CD14-positive monocyte (primary cell): ENCODE results near the gene ACTR5. TPM values are rescaled to one million over a fixed set of nuclear protein-coding genes. Genes with fewer than 3 reads are reported as not detected.
"Not testable (repeated sequence)": the region's sequence is repeated elsewhere in the genome, so short reads cannot be mapped to it uniquely, and the experiment has no call there.

Source experiments
- DNase-seq, 3 donors: peaks; one replicate each; pipeline ENCODE4 v3.0.0-alpha.2; 2011 to 2022
- H2AFZ ChIP-seq: 2 replicates; pipeline ENCODE4 v1.6.0; 2012; ENCODE audit warnings: mild to moderate bottlenecking, low read depth, low read length, inconsistent platforms; ENCODE audit not compliant: insufficient read depth, poor library complexity, severe bottlenecking
- H3K27ac ChIP-seq, 2 donors: 1 replicate in 1 of 2; 2 replicates in 1 of 2; pipeline ENCODE4 v1.5.1; 2012 to 2013; ENCODE audit warnings: low read length in 2 of 2, control low read depth in 1 of 2, inconsistent platforms in 1 of 2, low read depth in 1 of 2, mild to moderate bottlenecking in 1 of 2
- H3K27me3 ChIP-seq, 2 donors: one replicate each; pipeline versions ENCODE4 v1.6.0 to v1.6.1; 2011 to 2013; ENCODE audit warnings: low read length in 2 of 2; ENCODE audit not compliant: control insufficient read depth in 2 of 2, insufficient read depth in 2 of 2
- H3K36me3 ChIP-seq, 2 donors: replicated peaks in 1 of 2; 1 replicate in 1 of 2; 2 replicates in 1 of 2; pipeline versions ENCODE4 v1.5.1 to v1.6.1; 2012 to 2013; ENCODE audit warnings: low read length in 2 of 2, control low read depth in 1 of 2, inconsistent platforms in 1 of 2, mild to moderate bottlenecking in 1 of 2; ENCODE audit not compliant: insufficient read depth in 2 of 2, control insufficient read depth in 1 of 2
- H3K4me1 ChIP-seq, 2 donors: 1 replicate in 1 of 2; 2 replicates in 1 of 2; pipeline versions ENCODE4 v1.5.1 to v1.6.1; 2012 to 2013; ENCODE audit warnings: low read length in 2 of 2, control low read depth in 1 of 2, inconsistent platforms in 1 of 2, mild to moderate bottlenecking in 1 of 2, moderate library complexity in 1 of 2; ENCODE audit not compliant: insufficient read depth in 2 of 2, control insufficient read depth in 1 of 2
- H3K4me2 ChIP-seq: replicated peaks from 2 replicates; pipeline ENCODE3; 2012; ENCODE audit warnings: low read length, moderate library complexity, mild to moderate bottlenecking; ENCODE audit not compliant: poor library complexity, severe bottlenecking; ENCODE audit errors: extremely low read depth
- H3K4me3 ChIP-seq, 3 experiments: fragments of 200-600 bp in 1 of 3; sonication (generic) in 1 of 3; replicated peaks in 1 of 3; 1 replicate in 2 of 3; 2 replicates in 1 of 3; pipeline ENCODE4 v1.5.1; 2011 to 2013; ENCODE audit warnings: low read length in 3 of 3, mild to moderate bottlenecking in 3 of 3, control low read depth in 2 of 3, low read depth in 2 of 3, inconsistent platforms in 1 of 3, moderate library complexity in 1 of 3
- H3K79me2 ChIP-seq: 2 replicates; pipeline ENCODE4 v1.6.0; 2012; ENCODE audit warnings: mild to moderate bottlenecking, control low read depth, inconsistent platforms, low read length, moderate library complexity; ENCODE audit not compliant: insufficient read depth
- H3K9ac ChIP-seq: 2 replicates; pipeline ENCODE4 v1.6.0; 2017; ENCODE audit warnings: low read length, mild to moderate bottlenecking; ENCODE audit not compliant: insufficient read depth, poor library complexity, severe bottlenecking
- H3K9me3 ChIP-seq, 2 donors: replicated peaks in 1 of 2; 1 replicate in 1 of 2; 2 replicates in 1 of 2; pipeline versions ENCODE4 v1.5.1 to v1.6.1; 2012 to 2013; ENCODE audit warnings: low read length in 2 of 2, control low read depth in 1 of 2; ENCODE audit not compliant: control insufficient read depth in 1 of 2, insufficient read depth in 1 of 2
- H4K20me1 ChIP-seq: 2 replicates; pipeline ENCODE4 v1.6.0; 2012; ENCODE audit warnings: mild to moderate bottlenecking, low read length, control low read depth, moderate library complexity; ENCODE audit not compliant: insufficient read depth
- H3K27ac Mint-ChIP-seq, 7 donors: one replicate each; pipeline ENCODE4 v1.8.0; 2020; ENCODE audit warnings: mild to moderate bottlenecking in 7 of 7, mixed read lengths in 7 of 7, moderate library complexity in 6 of 7, inconsistent platforms in 2 of 7
- H3K27me3 Mint-ChIP-seq, 3 donors: one replicate each; pipeline ENCODE4 v1.8.0; 2021 to 2022; ENCODE audit warnings: low read depth in 3 of 3, mild to moderate bottlenecking in 3 of 3, mixed read lengths in 3 of 3, moderate library complexity in 3 of 3, inconsistent platforms in 1 of 3
- H3K36me3 Mint-ChIP-seq, 2 donors: one replicate each; pipeline ENCODE4 v1.8.0; 2020; ENCODE audit warnings: mixed read lengths in 2 of 2, inconsistent platforms in 1 of 2, mild to moderate bottlenecking in 1 of 2
- H3K4me1 Mint-ChIP-seq: one replicate; pipeline ENCODE4 v1.8.0; 2020; ENCODE audit warnings: mild to moderate bottlenecking, mixed read lengths
- H3K4me3 Mint-ChIP-seq, 2 donors: one replicate each; pipeline ENCODE4 v1.8.0; 2020; ENCODE audit warnings: mild to moderate bottlenecking in 2 of 2, mixed read lengths in 2 of 2, moderate library complexity in 1 of 2
- H3K9me3 Mint-ChIP-seq, 7 donors: one replicate each; pipeline ENCODE4 v1.8.0; 2020 to 2022; ENCODE audit warnings: mixed read lengths in 7 of 7, mild to moderate bottlenecking in 6 of 7, moderate library complexity in 6 of 7, inconsistent platforms in 2 of 7
- WGBS: methylation state at CpG from one replicate; pipeline ENCODE4 v1.1.5; 2013; ENCODE audit warnings: missing lambda C conversion rate; ENCODE audit not compliant: insufficient coverage; 5-methylcytosine and 5-hydroxymethylcytosine counted together
- intact Hi-C, 2 donors: fragments of 100-400 bp; cut with micrococcal nuclease; formaldehyde crosslinking; loops; one replicate each; pipeline versions ENCODE4 v1.15.0 to v1.15.1; 2023
- polyA plus RNA-seq, 3 donors: library from polyadenylated mRNA; depleted of rRNA in 1 of 3; unstranded in 2 of 3; stranded (reverse) in 1 of 3; fragments of 300-500 nt in 2 of 3; fragments of >200 nt in 1 of 3; fragmentation: Illumina TruSeq in 2 of 3; gene quantifications; 1 replicate in 2 of 3; 2 replicates in 1 of 3; pipeline ENCODE4 v1.2.3, GENCODE V29; 2012 to 2021
- TF ChIP-seq, protein P1 (sequence below): fragments of 200-600 bp; IDR thresholded peaks from one replicate; pipeline ENCODE4 v1.8.0; 2022; ENCODE audit warnings: antibody characterized with exemption, mild to moderate bottlenecking

ACTR5 gene
- polyA plus RNA-seq, 3 donors: 6.6 to 15.6 (median 7.3) TPM

DNA sequence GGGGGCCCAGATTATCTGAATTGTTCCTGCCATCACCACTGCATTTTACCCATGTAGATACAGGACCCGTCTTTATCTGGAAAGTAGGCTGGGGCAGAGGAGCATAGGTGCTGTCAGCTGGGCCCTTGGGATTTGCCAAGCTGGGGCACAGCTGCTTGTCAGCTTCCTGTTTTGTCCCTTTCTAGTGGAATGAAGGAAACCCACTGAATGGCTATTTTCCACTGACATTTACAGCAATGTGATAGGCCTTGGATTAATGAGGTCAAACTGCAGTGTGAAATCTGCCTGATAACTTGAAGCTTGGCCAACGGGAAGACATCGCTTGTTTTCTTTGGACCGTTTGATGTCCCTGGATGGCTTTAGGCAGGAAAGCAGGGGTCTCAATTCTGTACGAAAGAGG is 63.9 kb downstream of the ACTR5 start:
- H3K9me3 Mint-ChIP-seq: no peaks in the 10 kb centered on the region
- peaks cover 0 to 7% of the 10 kb centered on the region in 2 donors for H3K36me3 Mint-ChIP-seq
- peaks cover 2 to 14% (median 8%) of the 10 kb centered on the region in 3 donors for H3K27me3 Mint-ChIP-seq
- Histone ChIP-seq H3K4me1 (peaks cover 52 to 59% of the 10 kb centered on the region in 2 donors), H3K79me2 (peaks cover 46% of the 10 kb centered on the region), H2AFZ (no peak overlapping the region), H4K20me1 (no peaks in the 10 kb centered on the region), H3K27me3 (peaks cover 0 to 8% of the 10 kb centered on the region in 2 donors), H3K36me3 (no peaks in the 10 kb centered on the region), H3K4me3 (peak overlapping the region in 1 of 3 experiments; percentile 44), H3K9me3 (no peaks in the 10 kb centered on the region), H3K9ac (no peak overlapping the region), H3K4me2 (peak overlapping the region; percentile 49), H3K27ac (peak overlapping the region in 1 of 2 donors; percentile 75)
- TF ChIP-seq, protein P1, sequence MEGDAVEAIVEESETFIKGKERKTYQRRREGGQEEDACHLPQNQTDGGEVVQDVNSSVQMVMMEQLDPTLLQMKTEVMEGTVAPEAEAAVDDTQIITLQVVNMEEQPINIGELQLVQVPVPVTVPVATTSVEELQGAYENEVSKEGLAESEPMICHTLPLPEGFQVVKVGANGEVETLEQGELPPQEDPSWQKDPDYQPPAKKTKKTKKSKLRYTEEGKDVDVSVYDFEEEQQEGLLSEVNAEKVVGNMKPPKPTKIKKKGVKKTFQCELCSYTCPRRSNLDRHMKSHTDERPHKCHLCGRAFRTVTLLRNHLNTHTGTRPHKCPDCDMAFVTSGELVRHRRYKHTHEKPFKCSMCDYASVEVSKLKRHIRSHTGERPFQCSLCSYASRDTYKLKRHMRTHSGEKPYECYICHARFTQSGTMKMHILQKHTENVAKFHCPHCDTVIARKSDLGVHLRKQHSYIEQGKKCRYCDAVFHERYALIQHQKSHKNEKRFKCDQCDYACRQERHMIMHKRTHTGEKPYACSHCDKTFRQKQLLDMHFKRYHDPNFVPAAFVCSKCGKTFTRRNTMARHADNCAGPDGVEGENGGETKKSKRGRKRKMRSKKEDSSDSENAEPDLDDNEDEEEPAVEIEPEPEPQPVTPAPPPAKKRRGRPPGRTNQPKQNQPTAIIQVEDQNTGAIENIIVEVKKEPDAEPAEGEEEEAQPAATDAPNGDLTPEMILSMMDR: no peak
- H3K4me3 Mint-ChIP-seq: no peak overlapping the region
- peaks cover 66% of the 10 kb centered on the region for H3K4me1 Mint-ChIP-seq
- intact Hi-C loops: no loop called here
- DNase-seq: peak in 2 of 3 donors; percentile 14 to 32
- WGBS: 100% methylated on average over 3 of the region's 5 CpGs
- H3K27ac Mint-ChIP-seq: peak overlapping the region in 3 of 7 donors; percentile 79 to 89 (median 87)

DNA sequence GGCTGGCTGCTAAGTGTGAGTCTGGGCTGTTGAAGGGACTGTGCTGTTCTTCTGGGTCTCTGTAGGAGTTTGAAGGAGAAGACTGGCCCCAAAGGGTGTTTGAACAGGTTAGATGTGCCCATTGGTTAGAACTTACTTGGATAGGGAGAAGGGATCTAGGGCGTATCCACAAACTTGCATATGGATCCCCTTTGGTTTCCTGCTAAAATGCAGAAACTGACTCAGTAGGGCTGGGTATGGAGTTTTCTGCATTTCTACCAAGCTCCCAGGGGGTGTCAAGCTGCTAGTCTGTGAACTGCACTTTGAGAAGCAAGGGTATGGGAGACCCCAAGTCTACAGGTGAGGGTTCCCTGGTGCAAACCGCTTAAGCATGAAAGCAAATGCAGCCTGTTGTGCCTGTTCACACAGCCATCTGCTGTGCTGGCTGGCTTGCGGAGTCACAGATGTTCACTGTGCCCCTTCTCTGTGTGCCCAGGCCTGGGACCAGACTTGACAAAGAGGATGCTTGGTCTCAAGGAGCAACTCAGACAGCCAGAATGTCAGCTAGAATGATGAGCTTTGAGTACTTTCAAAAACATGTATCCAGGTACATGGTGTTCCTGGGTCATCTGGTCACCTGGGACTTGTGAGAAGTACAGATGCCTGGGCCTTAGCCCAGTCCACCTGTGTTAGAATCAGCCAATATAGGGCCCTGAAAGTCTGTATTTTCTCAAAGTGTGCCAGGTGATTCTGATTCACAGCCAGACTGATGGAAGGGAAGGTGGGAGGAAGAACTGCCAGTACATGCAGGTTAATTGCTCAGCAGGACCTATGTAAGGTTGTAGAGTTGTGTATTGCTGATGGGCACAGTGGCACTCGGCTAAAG is 64.7 kb downstream of the ACTR5 start:
- Mint-ChIP-seq H3K36me3 (peaks cover 0 to 7% of the 10 kb centered on the region in 2 donors), H3K27ac (no peak overlapping the region), H3K9me3 (peaks cover 0 to 2% (median 0%) of the 10 kb centered on the region in 7 donors), H3K4me1 (peaks cover 58% of the 10 kb centered on the region), H3K27me3 (peaks cover 2 to 6% (median 3%) of the 10 kb centered on the region in 3 donors), H3K4me3 (no peak overlapping the region)
- Histone ChIP-seq H3K36me3 (no peaks in the 10 kb centered on the region), H3K9me3 (no peaks in the 10 kb centered on the region), H3K4me3 (no peak overlapping the region), H3K4me2 (no peak overlapping the region), H3K79me2 (peaks cover 39% of the 10 kb centered on the region), H3K9ac (no peak overlapping the region), H3K27ac (peak overlapping the region in 1 of 2 donors; percentile 24), H3K27me3 (peaks cover 0 to under 1% of the 10 kb centered on the region in 2 donors), H2AFZ (no peak overlapping the region), H3K4me1 (peaks cover 44 to 52% of the 10 kb centered on the region in 2 donors), H4K20me1 (no peaks in the 10 kb centered on the region)
- WGBS: 92% methylated on average over 3 of the region's 4 CpGs
- no peak for DNase-seq
- intact Hi-C loops: no loop called here
- TF ChIP-seq, protein P1: no peak

DNA sequence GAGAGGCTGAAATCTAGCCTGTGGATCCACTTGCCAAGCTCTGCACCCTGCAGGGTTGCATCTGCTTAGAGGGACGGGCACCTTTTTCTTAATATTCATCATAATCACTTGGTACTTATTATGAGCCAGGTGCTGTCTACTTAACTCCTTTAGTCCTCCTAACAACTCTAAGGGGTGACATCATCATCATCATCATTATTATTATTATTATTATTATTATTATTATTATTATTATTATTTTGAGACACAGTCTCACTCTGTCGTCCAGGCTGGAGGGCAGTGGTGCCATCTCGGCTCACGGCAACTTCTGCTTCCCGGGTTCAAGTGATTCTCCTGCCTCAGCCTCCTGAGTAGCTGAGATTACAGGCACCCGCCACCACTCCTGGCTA is 65.3 kb downstream of the ACTR5 start:
- H3K27me3 Mint-ChIP-seq, H3K36me3 Mint-ChIP-seq, H3K9me3 ChIP-seq, H3K27ac ChIP-seq, intact Hi-C loops, H3K4me3 ChIP-seq, H3K27ac Mint-ChIP-seq, H3K9me3 Mint-ChIP-seq, H3K4me2 ChIP-seq, H4K20me1 ChIP-seq, DNase-seq, H3K36me3 ChIP-seq, H3K27me3 ChIP-seq, H3K9ac ChIP-seq, H3K4me3 Mint-ChIP-seq, H2AFZ ChIP-seq: not testable (repeated sequence)
- Histone ChIP-seq H3K4me1 (peaks cover 38 to 45% of the 10 kb centered on the region in 2 donors), H3K79me2 (peaks cover 37% of the 10 kb centered on the region)
- 100% methylated on average over 4 of the region's 6 CpGs for WGBS
- peaks cover 52% of the 10 kb centered on the region for H3K4me1 Mint-ChIP-seq
